ENCODE data around the gene TPCN1. TPM values are rescaled to one million over a fixed set of nuclear protein-coding genes. Genes with fewer than 3 reads are reported as not detected.

TPCN1 gene
- total RNA-seq, 2 donors from 2014 or later: 14.1 to 43.6 TPM

DNA sequence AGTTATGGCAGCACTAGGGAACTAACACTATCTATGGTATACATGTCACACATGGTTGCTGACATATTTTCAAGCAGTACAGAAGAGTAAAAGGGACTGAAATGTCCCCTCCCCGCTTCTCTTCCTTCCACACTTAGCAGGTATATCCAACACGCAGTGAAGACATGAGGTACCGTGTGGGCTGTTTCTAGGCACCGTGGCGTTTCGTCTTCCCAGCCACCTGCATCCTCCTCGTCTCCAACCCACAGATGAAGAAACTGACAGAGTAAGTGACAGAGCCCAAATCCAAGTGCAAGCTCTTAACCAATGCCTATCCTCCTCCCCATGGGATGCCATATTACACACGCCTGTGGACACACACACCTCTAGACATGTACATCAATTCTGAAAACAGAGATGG lies 81.2 kb downstream of the TPCN1 start:
- Mint-ChIP-seq H3K27me3 (no peaks in the 10 kb centered on the region), H3K4me1 (ENCODE audit: low read depth in 2 of 2) (peaks cover 7 to 10% of the 10 kb centered on the region in 2 donors), H3K4me3 (no peak overlapping the region), H3K36me3 (no peaks in the 10 kb centered on the region), H3K27ac (peak overlapping the region in 1 of 2 donors; percentile 9), H3K9me3 (no peaks in the 10 kb centered on the region)
- DNase-seq (ENCODE audit: low spot score) (no peak), ATAC-seq (no peak)

DNA sequence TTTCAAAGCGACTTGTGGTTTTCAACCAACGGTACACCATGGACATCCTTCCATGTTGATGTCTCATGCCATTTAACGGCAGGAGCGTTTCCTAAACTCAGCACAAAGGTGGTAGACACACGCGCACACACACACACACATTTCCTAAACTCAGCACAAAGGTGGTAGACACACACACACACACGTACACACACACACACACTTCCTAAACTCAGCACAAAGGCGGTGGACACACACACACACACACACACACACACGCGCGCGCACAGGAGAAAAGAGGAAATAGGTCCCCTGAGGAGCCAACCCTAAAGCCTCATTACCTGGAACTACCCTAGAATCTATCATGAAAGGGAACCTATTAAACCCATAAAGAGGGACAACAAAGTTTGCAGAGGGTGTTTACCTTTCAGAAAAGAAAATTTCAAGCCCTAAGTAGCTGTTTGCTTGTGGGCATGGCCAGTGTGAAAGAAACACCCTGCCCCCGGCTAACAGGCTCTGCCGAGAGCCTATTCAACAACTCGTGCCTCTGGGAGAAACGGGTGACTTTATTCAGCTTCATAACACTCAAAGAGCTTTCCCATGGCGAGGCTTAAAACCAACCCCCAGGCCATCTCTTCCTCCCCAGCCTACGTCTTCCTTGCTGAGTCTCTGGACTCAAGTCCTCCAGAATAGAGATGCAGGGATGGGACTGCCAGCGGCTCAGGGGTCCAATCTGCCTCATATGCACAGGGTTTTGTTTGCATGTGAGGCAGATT lies 81.8 kb downstream of the TPCN1 start:
- H3K9me3 Mint-ChIP-seq: no peaks in the 10 kb centered on the region
- DNase-seq (ENCODE audit: low spot score) (no peak), ATAC-seq (no peak)
- H3K27me3 Mint-ChIP-seq: no peaks in the 10 kb centered on the region
- H3K4me1 Mint-ChIP-seq (ENCODE audit: low read depth in 2 of 2): peaks cover 7 to 10% of the 10 kb centered on the region in 2 donors
- no peaks in the 10 kb centered on the region for H3K36me3 Mint-ChIP-seq
- no peak overlapping the region for H3K4me3 Mint-ChIP-seq
- H3K27ac Mint-ChIP-seq: peak overlapping the region in 1 of 2 donors; percentile 9

DNA sequence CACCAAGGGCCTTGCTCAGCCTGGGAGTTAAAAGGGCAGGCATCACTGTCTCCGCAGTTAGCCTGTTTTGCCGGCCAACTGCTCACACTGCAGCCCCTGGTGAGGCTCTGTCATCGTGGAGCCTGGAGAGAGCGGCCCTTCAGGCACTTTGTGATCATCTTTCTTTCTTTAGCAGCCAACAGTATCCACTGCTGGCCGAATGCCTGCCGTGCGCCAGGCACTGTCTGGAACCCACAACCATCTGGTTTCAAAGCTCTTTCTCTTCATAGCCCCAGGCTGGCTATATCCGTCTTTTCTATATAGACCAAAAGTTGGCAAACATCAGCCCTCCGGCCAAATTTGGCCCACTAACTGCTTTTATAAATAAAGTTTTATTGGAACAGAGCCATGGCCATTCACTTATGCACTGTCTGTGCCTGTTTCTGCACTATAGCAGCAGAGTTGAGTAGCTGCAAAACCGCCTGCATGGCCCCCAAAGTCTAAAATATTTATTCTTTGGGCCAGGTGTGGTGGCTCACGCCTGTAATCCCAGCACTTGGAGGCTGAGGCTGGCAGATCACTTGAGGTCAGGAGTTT lies 84.1 kb downstream of the TPCN1 start:
- H3K4me3 Mint-ChIP-seq: no peak overlapping the region
- H3K27ac Mint-ChIP-seq: no peak overlapping the region
- H3K4me1 Mint-ChIP-seq (ENCODE audit: low read depth in 2 of 2): peaks cover 7 to 10% of the 10 kb centered on the region in 2 donors
- H3K36me3 Mint-ChIP-seq: no peaks in the 10 kb centered on the region
- H3K27me3 Mint-ChIP-seq: no peaks in the 10 kb centered on the region
- no peak for DNase-seq (ENCODE audit: low spot score)
- ATAC-seq: no peak
- H3K9me3 Mint-ChIP-seq: no peaks in the 10 kb centered on the region

DNA sequence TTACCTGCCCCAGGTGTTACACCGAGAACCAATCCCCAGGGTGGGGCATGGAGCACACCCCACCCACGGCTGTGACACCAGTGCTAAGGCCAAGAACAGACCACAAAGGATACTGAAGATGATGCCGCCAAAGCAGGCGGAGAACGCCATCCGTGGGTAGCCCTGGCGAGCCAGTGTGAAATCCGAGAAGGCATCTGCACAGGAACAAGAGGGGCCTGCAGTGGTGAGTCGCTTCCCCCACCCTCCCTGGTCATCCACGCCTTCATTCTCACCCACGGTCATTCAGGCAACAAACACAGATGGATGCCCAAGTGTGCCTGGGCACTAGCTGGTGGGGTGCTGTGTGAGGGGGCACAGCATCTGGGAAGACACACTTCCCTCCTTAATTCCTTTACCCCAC lies 85.1 kb downstream of the TPCN1 start:
- Mint-ChIP-seq H3K9me3 (no peaks in the 10 kb centered on the region), H3K27me3 (no peaks in the 10 kb centered on the region), H3K36me3 (no peaks in the 10 kb centered on the region), H3K4me1 (ENCODE audit: low read depth in 2 of 2) (peaks cover 7 to 10% of the 10 kb centered on the region in 2 donors), H3K27ac (no peak overlapping the region), H3K4me3 (no peak overlapping the region)
- DNase-seq (ENCODE audit: low spot score) (no peak), ATAC-seq (no peak)

DNA sequence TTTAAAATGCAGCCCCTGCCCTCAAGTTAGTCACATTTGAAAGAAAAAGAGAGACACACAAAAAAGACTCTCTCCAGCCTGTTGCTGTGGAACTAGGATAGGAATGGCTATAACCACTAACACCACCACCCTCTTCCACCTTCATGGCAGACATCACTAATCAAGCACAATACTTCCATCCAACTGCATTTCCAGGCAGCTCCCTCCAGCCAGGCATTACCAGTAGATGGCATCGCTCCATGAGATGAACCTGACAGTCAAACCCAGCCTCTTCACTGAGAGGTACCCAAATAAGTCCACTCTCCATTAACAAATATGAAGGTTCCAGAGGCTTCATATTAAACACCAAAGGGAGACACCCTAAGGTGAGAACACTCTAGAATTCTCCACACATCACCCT lies 89.2 kb downstream of the TPCN1 start:
- Mint-ChIP-seq H3K36me3 (no peaks in the 10 kb centered on the region), H3K27ac (no peak overlapping the region), H3K9me3 (no peaks in the 10 kb centered on the region), H3K27me3 (no peaks in the 10 kb centered on the region), H3K4me1 (ENCODE audit: low read depth in 2 of 2) (no peaks in the 10 kb centered on the region), H3K4me3 (no peak overlapping the region)
- ATAC-seq (no peak), DNase-seq (ENCODE audit: low spot score) (no peak)

DNA sequence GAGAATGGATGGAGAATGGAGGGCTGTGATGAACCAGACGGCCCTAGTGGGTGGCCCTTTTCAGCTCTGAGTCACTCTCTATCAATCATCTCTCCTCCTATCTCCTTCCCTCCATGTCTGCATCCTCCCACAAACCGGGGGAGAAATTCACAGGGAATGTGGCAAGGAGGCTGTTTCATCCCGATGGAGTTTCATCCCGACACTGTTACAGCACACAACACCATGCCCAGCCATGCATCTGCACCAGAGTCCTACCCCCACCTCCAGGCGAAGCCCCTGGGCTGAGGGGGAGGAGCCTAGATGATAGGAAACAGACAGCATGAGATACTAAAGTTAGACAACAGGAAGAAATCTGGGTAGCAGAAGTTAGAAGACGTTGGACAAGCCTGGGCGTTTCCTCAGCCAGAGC lies 92.9 kb downstream of the TPCN1 start:
- Mint-ChIP-seq H3K4me3 (no peak overlapping the region), H3K36me3 (peaks cover 14% of the 10 kb centered on the region), H3K27me3 (no peaks in the 10 kb centered on the region), H3K4me1 (ENCODE audit: low read depth in 2 of 2) (peaks cover 7 to 9% of the 10 kb centered on the region in 2 donors), H3K9me3 (peaks cover 3% of the 10 kb centered on the region), H3K27ac (no peak overlapping the region)
- DNase-seq (ENCODE audit: low spot score) (no peak), ATAC-seq (no peak)

DNA sequence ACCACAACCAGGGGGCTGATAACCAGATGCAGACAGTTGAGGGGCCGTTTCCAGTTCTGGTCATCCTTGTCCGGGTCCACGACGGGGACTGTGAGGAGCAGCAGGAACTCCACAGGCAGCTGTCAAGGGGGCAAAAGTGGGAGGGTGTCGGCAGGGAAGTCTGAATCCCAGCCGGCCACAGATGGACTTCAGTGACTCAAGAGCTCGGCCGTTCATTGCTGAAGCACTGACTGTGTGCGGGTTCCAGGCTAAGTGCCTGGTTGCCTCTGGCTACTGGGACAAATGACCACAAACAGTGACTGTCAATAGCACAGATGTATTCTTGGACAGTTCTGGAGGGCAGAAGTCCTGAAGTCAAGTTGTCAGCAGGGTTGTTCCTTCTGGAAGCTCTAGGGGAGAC lies 94.1 kb downstream of the TPCN1 start:
- H3K27ac Mint-ChIP-seq: no peak overlapping the region
- ATAC-seq: no peak
- no peak overlapping the region for H3K4me3 Mint-ChIP-seq
- peaks cover 7 to 11% of the 10 kb centered on the region in 2 donors for H3K4me1 Mint-ChIP-seq (ENCODE audit: low read depth in 2 of 2)
- H3K27me3 Mint-ChIP-seq: no peaks in the 10 kb centered on the region
- no peak for DNase-seq (ENCODE audit: low spot score)
- H3K9me3 Mint-ChIP-seq: peaks cover 3% of the 10 kb centered on the region
- peaks cover 14% of the 10 kb centered on the region for H3K36me3 Mint-ChIP-seq

DNA sequence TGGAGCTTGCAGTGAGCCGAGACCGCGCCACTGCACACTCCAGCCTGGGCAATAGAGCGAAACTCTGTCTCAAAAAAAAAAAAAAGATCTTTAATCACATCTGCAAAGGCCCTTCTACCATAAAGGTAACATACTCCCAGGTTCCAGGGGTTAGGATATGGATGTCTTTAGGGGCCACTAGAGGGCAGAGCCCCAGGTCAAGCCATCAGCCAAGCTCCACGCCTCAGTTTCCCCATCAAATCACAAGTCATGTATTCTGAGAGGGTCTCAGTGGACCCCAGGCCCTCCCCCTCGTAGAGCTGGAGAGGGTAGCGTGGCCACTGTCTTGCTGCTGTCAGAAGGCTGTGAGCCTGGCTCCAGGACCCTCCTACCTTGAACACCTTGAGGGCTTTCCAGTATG lies 94.9 kb downstream of the TPCN1 start:
- Mint-ChIP-seq H3K4me1 (ENCODE audit: low read depth in 2 of 2) (peaks cover 7 to 11% of the 10 kb centered on the region in 2 donors), H3K36me3 (peaks cover 14% of the 10 kb centered on the region), H3K27me3 (no peaks in the 10 kb centered on the region), H3K27ac (no peak overlapping the region), H3K4me3 (no peak overlapping the region), H3K9me3 (peaks cover 3% of the 10 kb centered on the region)
- ATAC-seq: no peak
- DNase-seq (ENCODE audit: low spot score): no peak

DNA sequence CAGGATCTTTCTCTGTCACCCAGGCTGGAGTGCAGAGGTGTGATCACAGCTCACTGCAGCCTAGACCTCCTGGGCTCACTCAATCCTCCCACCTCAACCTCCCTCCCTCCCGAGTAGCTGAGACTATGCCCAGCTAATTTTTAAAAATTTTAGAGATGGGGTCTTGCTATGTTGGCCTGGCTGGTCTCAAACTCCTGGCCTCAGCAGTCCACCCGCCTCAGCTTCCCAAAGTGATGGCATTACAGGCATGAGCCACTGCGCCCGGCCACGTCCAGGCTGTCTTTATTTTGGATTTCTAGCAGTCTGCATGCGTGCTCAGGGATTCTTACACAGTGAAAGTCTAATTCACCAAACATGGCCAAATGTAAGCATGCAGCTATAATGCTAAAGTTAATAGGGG lies 95.9 kb downstream of the TPCN1 start:
- Mint-ChIP-seq H3K36me3 (peaks cover 14% of the 10 kb centered on the region), H3K27ac (no peak overlapping the region), H3K9me3 (peaks cover 3% of the 10 kb centered on the region), H3K4me1 (ENCODE audit: low read depth in 2 of 2) (peaks cover 7 to 11% of the 10 kb centered on the region in 2 donors), H3K27me3 (no peaks in the 10 kb centered on the region), H3K4me3 (no peak overlapping the region)
- no peak for DNase-seq (ENCODE audit: low spot score)
- no peak for ATAC-seq

DNA sequence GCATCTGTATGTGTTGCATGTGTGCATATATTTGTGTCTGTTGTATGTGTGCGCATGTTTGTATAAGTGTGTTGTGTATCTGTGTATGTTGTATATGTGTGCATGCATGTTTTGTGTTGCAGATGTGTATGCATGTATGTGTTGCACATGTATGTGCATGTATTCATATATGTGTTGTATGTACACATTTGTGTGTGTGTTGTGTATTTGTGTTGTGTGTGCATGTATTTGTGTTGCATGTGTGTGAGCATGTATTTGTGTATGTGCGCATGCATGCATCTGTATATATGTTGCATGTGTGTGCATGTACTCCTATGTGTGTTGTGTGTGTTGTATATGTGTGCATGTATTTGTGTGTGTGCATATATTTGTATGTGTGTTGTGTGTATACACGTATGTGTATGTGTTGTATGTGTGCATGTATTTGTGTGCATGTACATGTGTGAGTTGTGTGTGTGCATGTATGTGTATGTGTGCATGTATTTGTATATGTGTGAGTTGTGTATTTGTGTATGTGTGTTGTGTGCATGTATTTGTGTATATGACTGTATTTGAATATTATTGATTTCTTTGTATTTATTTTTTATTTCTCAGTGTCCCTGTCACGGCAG lies 96.9 kb downstream of the TPCN1 start:
- H3K36me3 Mint-ChIP-seq: peaks cover 14% of the 10 kb centered on the region

DNA sequence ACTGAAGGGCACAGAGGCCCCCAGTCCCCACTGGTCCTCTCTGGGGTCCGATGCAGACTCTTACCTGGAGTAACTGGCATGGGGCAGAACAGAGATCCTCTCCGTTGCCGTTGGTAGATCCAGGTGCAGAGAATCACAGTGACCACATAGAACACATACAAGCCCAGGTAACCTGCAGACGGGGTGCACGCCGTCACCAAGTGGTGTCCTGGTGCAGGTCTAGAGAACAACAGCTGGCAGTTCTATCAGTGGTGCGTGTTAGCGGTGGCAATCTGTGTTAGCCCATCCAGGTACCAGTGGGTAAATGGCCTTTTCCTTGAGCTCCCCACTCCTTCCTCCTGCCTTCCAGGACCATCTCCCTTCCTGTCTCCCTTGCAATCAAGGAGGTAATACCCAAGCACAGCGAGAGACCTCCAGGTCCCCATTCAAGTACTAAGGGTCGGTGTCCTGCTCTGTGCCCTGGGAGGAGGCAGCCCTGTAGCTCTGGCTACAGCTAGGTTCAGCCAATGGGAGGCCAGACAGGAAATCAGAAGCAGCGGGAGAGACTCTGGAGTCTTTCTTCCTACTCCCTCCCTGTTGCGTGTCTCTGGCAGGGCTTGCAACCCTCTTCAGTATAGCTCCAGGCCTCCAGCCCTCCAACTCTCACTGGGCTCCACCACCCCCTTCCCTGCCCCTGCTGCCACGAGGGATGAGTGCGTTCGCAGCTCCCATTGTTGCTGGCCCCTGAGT lies 97.8 kb downstream of the TPCN1 start:
- Mint-ChIP-seq H3K4me3 (no peak overlapping the region), H3K36me3 (peaks cover 14% of the 10 kb centered on the region), H3K27me3 (no peaks in the 10 kb centered on the region), H3K9me3 (peaks cover 3% of the 10 kb centered on the region), H3K4me1 (ENCODE audit: low read depth in 2 of 2) (peaks cover 7 to 14% of the 10 kb centered on the region in 2 donors), H3K27ac (no peak overlapping the region)
- no peak for DNase-seq (ENCODE audit: low spot score)
- ATAC-seq: no peak

More for the DNA sequence above, 96.9 kb downstream of the TPCN1 start:
- Mint-ChIP-seq H3K9me3 (peaks cover 3% of the 10 kb centered on the region), H3K27ac (no peak overlapping the region), H3K4me3 (no peak overlapping the region), H3K27me3 (no peaks in the 10 kb centered on the region), H3K4me1 (ENCODE audit: low read depth in 2 of 2) (peaks cover 7 to 14% of the 10 kb centered on the region in 2 donors)
- no peak for DNase-seq (ENCODE audit: low spot score)
- no peak for ATAC-seq

DNA sequence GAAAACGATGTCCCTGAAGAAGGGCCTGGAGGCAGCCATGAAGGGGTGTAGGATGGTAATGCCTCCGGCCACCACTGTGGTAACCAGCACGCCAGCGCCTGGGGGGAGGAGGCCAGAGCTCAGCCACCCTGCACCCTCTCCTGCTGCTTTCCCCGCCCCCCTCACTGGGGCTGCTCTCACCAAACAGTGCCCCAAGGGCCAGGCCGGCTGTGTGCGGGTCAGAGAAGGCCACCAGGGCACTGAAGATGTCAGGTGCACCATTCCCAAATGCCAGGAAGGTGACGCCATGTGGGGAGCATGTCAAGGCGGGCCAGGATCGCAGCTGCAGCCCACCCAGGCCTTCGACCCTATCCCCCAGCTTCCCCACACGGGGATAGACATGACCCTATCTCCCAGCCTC lies 99.1 kb downstream of the TPCN1 start:
- peaks cover 14% of the 10 kb centered on the region for H3K36me3 Mint-ChIP-seq
- DNase-seq (ENCODE audit: low spot score) (no peak), ATAC-seq (no peak)
- no peak overlapping the region for H3K27ac Mint-ChIP-seq
- H3K4me1 Mint-ChIP-seq (ENCODE audit: low read depth in 2 of 2): peaks cover 7 to 14% of the 10 kb centered on the region in 2 donors
- H3K27me3 Mint-ChIP-seq: no peaks in the 10 kb centered on the region
- no peak overlapping the region for H3K4me3 Mint-ChIP-seq
- peaks cover 3% of the 10 kb centered on the region for H3K9me3 Mint-ChIP-seq

DNA sequence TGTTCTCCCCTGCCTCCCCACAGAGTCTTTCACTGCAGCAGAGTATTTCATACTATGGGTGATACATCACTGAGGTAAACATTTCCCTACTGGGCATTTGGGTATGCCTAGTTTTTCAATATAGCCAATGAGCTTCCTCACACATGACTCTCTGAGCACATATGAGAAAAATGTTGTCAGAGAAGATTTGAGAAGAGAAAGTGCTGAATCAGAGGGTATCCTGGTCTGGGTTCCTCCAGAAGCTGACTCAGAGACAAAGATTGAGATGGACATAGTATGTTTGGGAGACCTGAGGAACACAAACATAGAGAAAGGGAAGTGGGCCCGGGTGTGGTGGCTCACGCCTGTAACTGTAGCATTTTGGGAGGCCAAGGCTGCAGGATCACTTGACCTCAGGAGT lies 101.1 kb downstream of the TPCN1 start:
- no peak overlapping the region for H3K27ac Mint-ChIP-seq
- no peak overlapping the region for H3K4me3 Mint-ChIP-seq
- H3K36me3 Mint-ChIP-seq: peaks cover 13% of the 10 kb centered on the region
- H3K4me1 Mint-ChIP-seq (ENCODE audit: low read depth in 2 of 2): peaks cover 7 to 14% of the 10 kb centered on the region in 2 donors
- peaks cover 3% of the 10 kb centered on the region for H3K9me3 Mint-ChIP-seq
- DNase-seq (ENCODE audit: low spot score): no peak
- no peak for ATAC-seq
- H3K27me3 Mint-ChIP-seq: no peaks in the 10 kb centered on the region

DNA sequence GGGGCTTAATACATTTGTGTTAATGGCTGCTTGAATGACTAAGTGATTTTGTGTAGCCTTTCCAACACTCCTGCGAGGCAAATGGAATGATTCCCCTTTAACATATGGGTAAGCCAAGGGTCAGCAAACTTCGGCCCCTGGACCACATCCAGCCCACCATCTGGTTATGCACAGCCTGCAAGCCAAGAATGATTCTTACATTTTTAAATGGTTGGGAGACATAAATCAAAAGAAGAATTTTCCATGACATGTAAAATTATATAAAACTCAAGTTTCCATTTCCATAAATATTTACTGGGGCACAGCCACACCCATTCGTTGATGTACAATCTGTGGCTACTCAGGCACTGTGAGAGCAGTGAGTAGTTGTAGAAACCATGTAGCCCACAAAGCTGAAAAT lies 104.7 kb downstream of the TPCN1 start:
- no peaks in the 10 kb centered on the region for H3K9me3 Mint-ChIP-seq
- ATAC-seq: no peak
- H3K4me1 Mint-ChIP-seq (ENCODE audit: low read depth in 2 of 2): peaks cover 0 to 13% of the 10 kb centered on the region in 2 donors
- no peak overlapping the region for H3K4me3 Mint-ChIP-seq
- H3K27me3 Mint-ChIP-seq: no peaks in the 10 kb centered on the region
- H3K36me3 Mint-ChIP-seq: no peaks in the 10 kb centered on the region
- no peak overlapping the region for H3K27ac Mint-ChIP-seq
- no peak for DNase-seq (ENCODE audit: low spot score)
